ENCODE results near the gene CDH13. TPM values are rescaled to one million over a fixed set of nuclear protein-coding genes. Genes with fewer than 3 reads are reported as not detected.

The CDH13 gene
- polyA plus RNA-seq, 2 of the 4 experiments (the other 2 are of a cell fraction) = not detected

GRCh38 chr16:83776944-83777343, 1150.2 kb downstream of the CDH13 start:
- WGBS (ENCODE audit: missing lambda C conversion rate) = 33% methylated on average over 9 of the region's 9 CpGs

GRCh38 chr16:83779886-83780285, 1153.1 kb downstream of the CDH13 start:
- H3K4me3 ChIP-seq = no peak overlapping the region
- ChIA-PET POLR2A (no interaction called here), CTCF (no interaction called here)
- H3K9me3 ChIP-seq = no peaks in the 10 kb centered on the region
- no peak for TF ChIP-seq MAFK (IDR thresholded peaks at IDR 0.05; ENCODE audit: partially characterized antibody)
- no peak for TF ChIP-seq MYC (IDR thresholded peaks at IDR 0.05; ENCODE audit: borderline replicate concordance, low read length)
- no peak for TF ChIP-seq CEBPB (IDR thresholded peaks at IDR 0.05)
- TF ChIP-seq BCL3 (IDR thresholded peaks at IDR 0.05) = no peak
- no peak for TF ChIP-seq RARB (CRISPR knock-in tag; IDR thresholded peaks at IDR 0.05)
- no peak for TF ChIP-seq EHMT2 (IDR thresholded peaks at IDR 0.05; ENCODE audit: low read depth)
- TF ChIP-seq BHLHE40 (IDR thresholded peaks at IDR 0.05; ENCODE audit: low read depth, low read length) = no peak
- H3K27ac ChIP-seq = no peak overlapping the region
- no peaks in the 10 kb centered on the region for H3K4me1 ChIP-seq
- DNase-seq (ENCODE audit: low read depth in 1 of 2, low spot score in 1 of 2) = no peak
- no peak overlapping the region for H3K4me2 ChIP-seq
- 21% methylated on average over 6 of the region's 6 CpGs for WGBS (ENCODE audit: missing lambda C conversion rate)
- ATAC-seq = no peak
- no peak for FAIRE-seq

More at GRCh38 chr16:83776944-83777343, 1150.2 kb downstream of the CDH13 start:
- POLR2A ChIA-PET = no interaction called here
- CTCF ChIA-PET = no interaction called here
- H3K4me2 ChIP-seq = no peak overlapping the region
- H3K4me1 ChIP-seq = no peaks in the 10 kb centered on the region
- no peak overlapping the region for H3K4me3 ChIP-seq
- H3K9me3 ChIP-seq = no peaks in the 10 kb centered on the region
- no peak overlapping the region for H3K27ac ChIP-seq
- ATAC-seq = no peak
- TF ChIP-seq FOSB (CRISPR knock-in tag; IDR thresholded peaks at IDR 0.05) = no peak
- no peak for TF ChIP-seq ATOH8 (CRISPR knock-in tag; IDR thresholded peaks at IDR 0.05; ENCODE audit: low read depth)
- no peak for TF ChIP-seq PBX3 (IDR thresholded peaks at IDR 0.05)
- TF ChIP-seq FOSL2 (IDR thresholded peaks at IDR 0.05) = no peak
- no peak for TF ChIP-seq FOSL2 (CRISPR knock-in tag; IDR thresholded peaks at IDR 0.05)
- no peak for TF ChIP-seq NFE2L2 (conservative IDR thresholded peaks at IDR 0.05; ENCODE audit: low read length)
- no peak for TF ChIP-seq ZFP36 (IDR thresholded peaks at IDR 0.05; ENCODE audit: borderline replicate concordance, partially characterized antibody)
- no peak for TF ChIP-seq HOXB13 (CRISPR knock-in tag; IDR thresholded peaks at IDR 0.05; ENCODE audit: low read depth)
- no peak for TF ChIP-seq ZNF302 (CRISPR knock-in tag; IDR thresholded peaks at IDR 0.05)
- no peak for TF ChIP-seq EHF (CRISPR knock-in tag; IDR thresholded peaks at IDR 0.05)
- TF ChIP-seq CHD4 (IDR thresholded peaks at IDR 0.05; ENCODE audit: borderline replicate concordance) = no peak
- TF ChIP-seq FOXS1 (CRISPR knock-in tag; IDR thresholded peaks at IDR 0.05) = no peak
- no peak for TF ChIP-seq POLR2A (IDR thresholded peaks at IDR 0.05; ENCODE audit: low read length)
- no peak for TF ChIP-seq ZSCAN20 (CRISPR knock-in tag; IDR thresholded peaks at IDR 0.05)
- no peak for TF ChIP-seq HOXB5 (CRISPR knock-in tag; IDR thresholded peaks at IDR 0.05)
- TF ChIP-seq ELK1 (IDR thresholded peaks at IDR 0.05; ENCODE audit: low read depth, low read length) = no peak
- no peak for DNase-seq (ENCODE audit: low read depth in 1 of 2, low spot score in 1 of 2)
- no peak for FAIRE-seq
